ENCODE results near the gene SMIM22. TPM values are rescaled to one million over a fixed set of nuclear protein-coding genes. Genes with fewer than 3 reads are reported as not detected.

SMIM22 gene
- total RNA-seq, 1 donor from 2014 or later: 27.7 TPM

- H3K9me3 ChIP-seq: no peaks in the 10 kb centered on the region
- peaks cover 31% of the 10 kb centered on the region for H3K4me1 ChIP-seq
- H3K36me3 ChIP-seq: peaks cover 16% of the 10 kb centered on the region
- no peak overlapping the region for H3K4me3 ChIP-seq
- no peaks in the 10 kb centered on the region for H3K27me3 ChIP-seq (ENCODE audit: low read depth)
- ATAC-seq: no peak
- H3K27ac ChIP-seq: no peak overlapping the region
- DNase-seq: no peak
- TF ChIP-seq CTCF (IDR thresholded peaks at IDR 0.05): no peak
- intact Hi-C loops (cut with DNase I): no loop called here
These were observed 4.1 kb downstream of the SMIM22 start for GRCh38 chr16:4799171-4799855.

- Histone ChIP-seq H3K4me1 (peaks cover 31% of the 10 kb centered on the region), H3K27ac (no peak overlapping the region), H3K9me3 (no peaks in the 10 kb centered on the region), H3K4me3 (peak overlapping the region; percentile 8), H3K36me3 (peaks cover 28% of the 10 kb centered on the region), H3K27me3 (ENCODE audit: low read depth) (no peaks in the 10 kb centered on the region)
- DNase-seq (peak; percentile 81), ATAC-seq (peak in 1 of 2 donors; percentile 2)
- TF ChIP-seq CTCF (IDR thresholded peaks at IDR 0.05): no peak
- intact Hi-C loops (cut with DNase I): no loop called here
These were observed 5.3 kb downstream of the SMIM22 start for GRCh38 chr16:4800290-4801041.

DNA sequence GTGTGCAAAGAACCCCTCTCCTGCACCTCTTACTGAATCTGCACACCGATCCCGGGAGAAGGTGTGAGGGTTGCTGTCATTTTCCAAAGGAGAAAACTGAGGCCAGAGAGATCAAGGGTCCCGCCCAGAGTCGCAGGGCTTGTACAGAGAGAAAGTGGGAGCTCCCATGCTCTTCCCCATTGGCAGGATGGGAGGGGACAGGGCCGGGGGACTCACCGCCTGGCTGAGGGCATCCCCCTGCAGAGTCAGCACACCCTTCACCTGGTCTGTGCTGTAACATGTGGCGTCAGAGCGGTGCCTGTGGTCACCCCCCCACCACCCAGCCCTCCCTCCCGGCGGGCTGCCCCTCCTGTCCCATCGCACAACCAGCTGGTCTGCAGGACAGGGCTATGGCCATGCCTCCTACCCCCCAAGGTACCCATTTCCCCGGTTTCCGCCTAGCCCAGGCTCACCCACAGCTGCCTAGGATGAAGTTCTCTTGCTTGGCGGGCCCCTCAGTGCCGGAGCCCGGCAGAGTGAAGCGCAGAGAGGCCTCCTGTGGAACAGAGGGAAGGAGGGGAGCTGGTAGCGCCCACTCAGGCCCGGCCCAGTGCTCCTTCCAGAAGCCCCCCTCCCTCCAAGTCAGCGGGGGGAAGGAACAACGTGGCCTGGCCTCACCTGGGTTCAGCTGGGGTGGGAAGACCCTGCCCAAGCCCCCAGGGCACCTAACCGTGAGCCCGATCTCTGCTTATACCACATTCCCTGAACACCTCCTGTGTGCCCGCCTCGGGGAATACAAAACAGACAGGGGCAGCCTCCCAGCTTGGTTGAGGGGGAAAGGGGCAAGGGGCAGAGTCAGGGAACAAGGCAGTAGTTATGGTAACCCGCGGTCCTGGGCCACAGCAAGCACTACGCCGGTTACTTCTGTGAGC lies 6.1 kb downstream of the SMIM22 start:
- DNase-seq (no peak), ATAC-seq (no peak)
- Histone ChIP-seq H3K4me1 (peaks cover 31% of the 10 kb centered on the region), H3K4me3 (peak overlapping the region; percentile 89), H3K27me3 (ENCODE audit: low read depth) (no peaks in the 10 kb centered on the region), H3K36me3 (peaks cover 34% of the 10 kb centered on the region), H3K9me3 (no peaks in the 10 kb centered on the region), H3K27ac (peak overlapping the region; percentile 85)
- TF ChIP-seq CTCF (IDR thresholded peaks at IDR 0.05): no peak
- intact Hi-C loops (cut with DNase I): no loop called here

- peak within 1 kb of the TSS; percentile 85 for H3K27ac ChIP-seq
- H3K9me3 ChIP-seq: no peaks in the 10 kb centered on the region
- H3K36me3 ChIP-seq: peaks cover 41% of the 10 kb centered on the region
- DNase-seq: peak; percentile 96
- TF ChIP-seq CTCF (IDR thresholded peaks at IDR 0.05): no peak
- H3K4me1 ChIP-seq: peaks cover 31% of the 10 kb centered on the region
- no peaks in the 10 kb centered on the region for H3K27me3 ChIP-seq (ENCODE audit: low read depth)
- peak; percentile 84 for ATAC-seq
- intact Hi-C loops (cut with DNase I): no loop called here
- peak within 1 kb of the TSS; percentile 89 for H3K4me3 ChIP-seq
These were observed 6.9 kb downstream of the SMIM22 start, which contains the start of gene ROGDI for GRCh38 chr16:4801962-4802658. Gene ROGDI, minus strand, starts transcription at chr16:4802633. Its CDS starts 62 bp downstream, at chr16:4802571.

Measured in lower lobe of right lung (tissue), 2 donors.